Muscle layer of colon (tissue), 2 donors: ENCODE data around the gene ASB17.
"Not testable (repeated sequence)": the region's sequence is repeated elsewhere in the genome, so short reads cannot be mapped to it uniquely, and the experiment has no call there.

Source experiments
- H3K27ac ChIP-seq: one replicate; pipeline ENCODE4 v1.7.0; 2013; ENCODE audit warnings: low read depth, mild to moderate bottlenecking, low read length, moderate library complexity
- H3K27me3 ChIP-seq, 2 donors: one replicate each; pipeline ENCODE4 v1.7.0; 2013; ENCODE audit warnings: low read length in 2 of 2, mild to moderate bottlenecking in 2 of 2; ENCODE audit not compliant: insufficient read depth in 2 of 2, control insufficient read depth in 1 of 2
- H3K36me3 ChIP-seq: one replicate; pipeline ENCODE4 v1.7.0; 2013; ENCODE audit warnings: mild to moderate bottlenecking, low read length; ENCODE audit not compliant: insufficient read depth
- H3K4me1 ChIP-seq: one replicate; pipeline ENCODE4 v1.7.0; 2013; ENCODE audit warnings: mild to moderate bottlenecking, low read length; ENCODE audit not compliant: insufficient read depth
- H3K4me3 ChIP-seq, 2 donors: one replicate each; pipeline ENCODE4 v1.7.0; 2013; ENCODE audit warnings: low read length in 2 of 2, low read depth in 1 of 2, mild to moderate bottlenecking in 1 of 2, moderate library complexity in 1 of 2
- H3K9ac ChIP-seq: one replicate; pipeline ENCODE4 v1.7.0; 2013; ENCODE audit warnings: low read length
- H3K9me3 ChIP-seq: one replicate; pipeline ENCODE4 v1.7.0; 2013; ENCODE audit warnings: mild to moderate bottlenecking, low read length
- donor health status: abdominal sarcoma.
- donor health status: Adenocarcinoma of cecum.

ASB17 gene

DNA sequence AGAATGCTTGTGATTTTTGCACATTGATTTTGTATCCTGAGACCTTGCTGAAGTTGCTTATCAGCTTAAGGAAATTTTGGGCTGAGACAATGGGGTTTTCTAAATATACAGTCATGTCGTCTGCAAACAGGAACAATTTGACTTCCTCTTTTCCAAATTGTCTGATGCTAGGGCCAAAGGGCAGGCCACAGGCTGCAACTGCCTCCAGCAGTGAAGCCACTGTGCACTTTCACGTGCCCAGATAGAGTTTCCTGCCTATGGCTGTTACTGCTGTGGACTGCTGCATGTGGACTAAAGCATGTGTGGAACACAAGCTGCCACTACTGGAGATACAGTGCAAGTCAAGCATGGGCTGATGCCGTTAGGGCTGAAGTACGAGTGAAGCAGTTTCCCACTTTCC lies 10.8 kb upstream of the ASB17 start:
- not testable (repeated sequence) for H3K4me3 ChIP-seq, H3K9ac ChIP-seq, H3K27me3 ChIP-seq, H3K27ac ChIP-seq, H3K36me3 ChIP-seq, H3K9me3 ChIP-seq, H3K4me1 ChIP-seq

DNA sequence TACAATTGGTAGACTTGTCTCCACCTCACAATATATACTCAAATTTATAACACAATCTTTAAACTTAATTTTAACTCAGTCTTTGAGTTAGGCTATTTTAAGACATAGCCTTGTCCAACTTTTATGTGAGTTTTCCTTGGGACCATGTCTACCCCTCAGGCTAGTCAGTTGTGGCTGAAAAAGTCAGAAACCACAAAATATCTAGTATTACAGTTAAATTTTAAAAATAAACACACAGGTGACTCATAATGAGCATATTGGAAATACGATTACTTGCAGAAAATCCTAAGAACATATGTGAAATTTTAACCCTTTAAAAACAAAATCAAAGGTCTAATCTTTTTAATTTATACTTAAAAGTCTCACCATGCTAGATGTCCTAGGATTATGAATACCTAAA lies 4.8 kb upstream of the ASB17 start:
- Histone ChIP-seq H3K4me3 (no peak overlapping the region), H3K9me3 (no peaks in the 10 kb centered on the region), H3K9ac (no peak overlapping the region), H3K27ac (no peak overlapping the region), H3K27me3 (no peaks in the 10 kb centered on the region), H3K36me3 (no peaks in the 10 kb centered on the region), H3K4me1 (no peaks in the 10 kb centered on the region)

DNA sequence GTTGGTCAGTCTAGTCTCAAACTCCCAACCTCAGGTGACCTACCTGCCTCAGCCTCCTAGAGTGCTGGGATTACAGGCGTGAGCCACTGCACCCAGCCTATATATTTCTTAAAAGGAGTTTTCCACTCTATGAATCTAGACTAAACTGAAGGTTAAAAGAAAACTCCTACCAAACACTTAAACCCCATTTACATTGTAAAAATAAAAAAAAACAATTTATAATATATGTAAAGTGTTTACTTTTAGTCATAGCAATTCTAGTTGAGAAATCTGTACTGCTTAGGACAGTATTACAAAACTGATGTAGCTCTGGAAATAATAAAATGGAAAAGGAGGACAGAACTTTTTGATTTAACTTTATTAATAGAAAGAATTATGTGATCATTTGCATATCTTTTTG lies 9.5 kb downstream of the ASB17 start:
- no peaks in the 10 kb centered on the region for H3K4me1 ChIP-seq
- H3K27me3 ChIP-seq = no peaks in the 10 kb centered on the region
- no peak overlapping the region for H3K27ac ChIP-seq

DNA sequence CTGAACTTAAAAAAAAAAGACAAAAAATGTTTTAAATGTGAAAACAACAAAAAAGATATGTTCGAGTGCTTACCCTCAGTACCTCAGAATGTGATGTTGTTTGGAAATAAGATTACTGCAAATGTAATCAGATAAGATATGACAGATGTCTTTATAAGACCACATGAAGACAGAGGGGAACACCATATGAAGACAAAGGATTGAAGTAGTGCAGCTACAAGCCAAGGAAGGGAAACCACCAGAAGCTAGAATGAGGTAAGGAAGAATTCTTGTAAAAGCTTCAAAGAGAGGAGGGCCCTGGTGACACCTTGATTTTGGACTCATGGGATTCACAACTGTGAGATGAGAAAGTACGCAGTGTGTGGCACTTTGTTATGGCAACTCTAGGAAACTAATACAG lies 15.4 kb downstream of the ASB17 start:
- H3K27me3 ChIP-seq = no peaks in the 10 kb centered on the region
- no peak overlapping the region for H3K27ac ChIP-seq
- H3K9me3 ChIP-seq = no peaks in the 10 kb centered on the region
- H3K36me3 ChIP-seq = no peaks in the 10 kb centered on the region
- no peaks in the 10 kb centered on the region for H3K4me1 ChIP-seq
- no peak overlapping the region for H3K4me3 ChIP-seq
- no peak overlapping the region for H3K9ac ChIP-seq

More for the DNA sequence above, 9.5 kb downstream of the ASB17 start:
- no peak overlapping the region for H3K4me3 ChIP-seq
- H3K36me3 ChIP-seq = no peaks in the 10 kb centered on the region
- H3K9me3 ChIP-seq = no peaks in the 10 kb centered on the region
- no peak overlapping the region for H3K9ac ChIP-seq

- no peak overlapping the region for H3K27ac ChIP-seq
- H3K36me3 ChIP-seq = no peaks in the 10 kb centered on the region
- H3K9me3 ChIP-seq = no peaks in the 10 kb centered on the region
- H3K4me1 ChIP-seq = no peaks in the 10 kb centered on the region
- no peak overlapping the region for H3K9ac ChIP-seq
- no peaks in the 10 kb centered on the region for H3K27me3 ChIP-seq
- H3K4me3 ChIP-seq = no peak overlapping the region
Observed at GRCh38 chr1:75908717-75909152, 23.5 kb downstream of the ASB17 start.

- no peaks in the 10 kb centered on the region for H3K4me1 ChIP-seq
- H3K9me3 ChIP-seq = no peaks in the 10 kb centered on the region
- no peak overlapping the region for H3K27ac ChIP-seq
- no peaks in the 10 kb centered on the region for H3K36me3 ChIP-seq
- H3K9ac ChIP-seq = no peak overlapping the region
- H3K4me3 ChIP-seq = no peak overlapping the region
- no peaks in the 10 kb centered on the region for H3K27me3 ChIP-seq
Observed at GRCh38 chr1:75901371-75901770, 30.8 kb downstream of the ASB17 start.

DNA sequence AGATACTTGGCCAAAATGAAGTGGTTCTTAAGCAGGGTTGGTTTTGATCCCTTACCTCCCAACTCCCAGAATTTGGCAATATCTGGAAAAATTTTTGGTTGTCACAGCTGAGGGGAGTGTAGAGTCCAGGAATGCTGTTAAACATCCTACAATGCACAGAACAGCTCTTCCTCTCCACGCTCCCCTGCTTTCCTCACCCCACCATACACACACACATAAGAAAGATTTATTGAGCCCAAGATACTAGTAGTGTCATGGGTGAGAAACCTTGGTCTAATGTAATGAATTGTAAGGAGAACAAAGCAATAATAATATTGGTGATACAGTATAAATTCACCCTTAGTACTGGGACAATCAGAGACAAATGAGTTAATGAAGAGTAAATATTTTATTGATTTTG lies 47.8 kb downstream of the ASB17 start:
- H3K9me3 ChIP-seq = no peaks in the 10 kb centered on the region
- no peak overlapping the region for H3K27ac ChIP-seq
- no peaks in the 10 kb centered on the region for H3K27me3 ChIP-seq
- no peak overlapping the region for H3K9ac ChIP-seq
- no peak overlapping the region for H3K4me3 ChIP-seq
- H3K36me3 ChIP-seq = no peaks in the 10 kb centered on the region
- no peaks in the 10 kb centered on the region for H3K4me1 ChIP-seq

DNA sequence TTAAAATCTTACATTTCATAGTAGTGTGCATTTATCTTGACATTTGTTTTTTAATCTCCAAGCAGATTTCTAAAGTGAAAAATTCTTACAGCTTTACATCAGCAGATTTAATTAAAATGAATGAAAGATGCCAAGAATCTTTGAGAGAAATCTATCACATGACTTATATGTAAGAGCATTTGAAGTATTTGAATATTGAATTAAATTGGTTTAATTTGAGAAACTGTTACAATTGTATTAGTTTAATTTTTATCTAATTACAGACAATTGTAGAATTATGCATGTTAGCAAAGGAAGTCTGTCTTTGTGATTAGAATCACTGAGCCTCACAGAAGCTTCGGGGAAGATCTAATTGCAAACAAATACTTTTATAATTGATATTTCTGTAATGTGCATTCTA lies 52.2 kb downstream of the ASB17 start:
- Histone ChIP-seq H3K27me3 (no peaks in the 10 kb centered on the region), H3K9me3 (no peaks in the 10 kb centered on the region), H3K36me3 (no peaks in the 10 kb centered on the region), H3K9ac (no peak overlapping the region), H3K4me1 (no peaks in the 10 kb centered on the region), H3K4me3 (no peak overlapping the region), H3K27ac (no peak overlapping the region)

DNA sequence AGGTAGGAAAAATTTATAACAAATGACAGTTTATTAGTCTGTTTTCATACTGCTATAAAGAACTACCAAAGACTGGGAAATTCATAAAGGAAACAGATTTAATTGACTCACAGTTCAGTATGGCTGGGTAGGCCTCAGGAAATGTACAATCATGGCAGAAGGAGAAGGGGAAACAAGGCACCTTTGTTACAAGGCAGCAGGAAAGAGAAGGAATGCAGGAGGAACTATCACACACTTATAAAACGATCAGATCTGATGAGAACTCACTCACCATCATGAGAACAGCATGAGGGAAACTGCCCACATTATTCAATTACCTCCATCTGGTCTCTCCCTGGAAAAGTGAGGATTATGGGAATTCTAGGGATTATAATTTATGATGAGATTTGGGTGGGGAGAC lies 61.3 kb downstream of the ASB17 start:
- Histone ChIP-seq H3K4me3 (no peak overlapping the region), H3K27me3 (no peaks in the 10 kb centered on the region), H3K9me3 (no peaks in the 10 kb centered on the region), H3K36me3 (no peaks in the 10 kb centered on the region), H3K9ac (no peak overlapping the region), H3K4me1 (no peaks in the 10 kb centered on the region), H3K27ac (no peak overlapping the region)
